Activated gamma-delta T cell (primary cell): ENCODE data around the gene PIWIL1.

Experiments
- DNase-seq: peaks from one replicate; lab custom pipeline; 2025; lab: John Stamatoyannopoulos, UW

Gene PIWIL1

DNA sequence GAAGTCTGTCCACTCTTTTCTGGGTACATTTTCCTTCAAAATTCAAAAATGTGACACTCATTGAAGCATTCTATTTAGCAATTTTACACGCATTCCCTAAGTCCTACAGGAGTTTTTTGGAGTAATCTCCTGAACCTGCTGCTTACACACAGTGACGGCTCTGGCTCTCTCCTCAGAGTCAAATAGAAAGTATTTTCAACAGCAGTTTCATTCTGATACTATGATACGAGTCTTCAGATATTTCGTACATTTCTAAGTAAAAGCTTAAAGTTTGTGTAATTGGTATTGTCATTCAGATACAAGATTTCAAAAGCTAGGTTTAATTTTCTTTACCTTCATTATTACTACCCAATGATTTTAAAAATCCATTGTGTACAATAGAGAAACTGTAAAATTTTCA is 36.4 kb downstream of the PIWIL1 start:
- DNase-seq, result no peak

- no peak for DNase-seq
Observed at GRCh38 chr12:130375296-130376287, 37.9 kb downstream of the PIWIL1 start.

GRCh38 chr12:130382818-130383217 is 45.1 kb downstream of the PIWIL1 start:
- DNase-seq, result no peak

DNA sequence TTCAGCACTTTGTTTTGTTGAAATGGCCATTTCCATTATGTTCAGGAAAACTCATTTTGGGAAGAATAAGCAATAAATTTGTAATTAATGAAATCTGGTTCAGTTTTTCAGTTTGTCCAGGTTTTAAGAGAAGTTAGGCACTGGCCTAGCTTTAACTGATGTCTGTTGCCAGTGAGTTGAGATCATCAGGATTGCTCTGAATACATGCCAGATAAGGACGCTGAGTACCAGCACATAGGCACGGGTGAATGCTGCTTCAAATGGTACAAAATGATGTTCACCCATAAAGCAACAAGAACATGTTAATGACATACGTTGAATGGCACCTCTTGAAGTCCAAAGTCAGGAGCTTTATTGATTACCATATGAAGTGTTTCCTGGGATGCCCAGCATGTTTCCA is 46.5 kb downstream of the PIWIL1 start:
- DNase-seq, result no peak

GRCh38 chr12:130385193-130385592 is 47.5 kb downstream of the PIWIL1 start:
- DNase-seq, result no peak

GRCh38 chr12:130391186-130391585 is 53.5 kb downstream of the PIWIL1 start:
- DNase-seq, result no peak

- no peak for DNase-seq
Observed at GRCh38 chr12:130394906-130395305, 57.2 kb downstream of the PIWIL1 start.

GRCh38 chr12:130396667-130397066 is 59.0 kb downstream of the PIWIL1 start:
- DNase-seq, result no peak

DNA sequence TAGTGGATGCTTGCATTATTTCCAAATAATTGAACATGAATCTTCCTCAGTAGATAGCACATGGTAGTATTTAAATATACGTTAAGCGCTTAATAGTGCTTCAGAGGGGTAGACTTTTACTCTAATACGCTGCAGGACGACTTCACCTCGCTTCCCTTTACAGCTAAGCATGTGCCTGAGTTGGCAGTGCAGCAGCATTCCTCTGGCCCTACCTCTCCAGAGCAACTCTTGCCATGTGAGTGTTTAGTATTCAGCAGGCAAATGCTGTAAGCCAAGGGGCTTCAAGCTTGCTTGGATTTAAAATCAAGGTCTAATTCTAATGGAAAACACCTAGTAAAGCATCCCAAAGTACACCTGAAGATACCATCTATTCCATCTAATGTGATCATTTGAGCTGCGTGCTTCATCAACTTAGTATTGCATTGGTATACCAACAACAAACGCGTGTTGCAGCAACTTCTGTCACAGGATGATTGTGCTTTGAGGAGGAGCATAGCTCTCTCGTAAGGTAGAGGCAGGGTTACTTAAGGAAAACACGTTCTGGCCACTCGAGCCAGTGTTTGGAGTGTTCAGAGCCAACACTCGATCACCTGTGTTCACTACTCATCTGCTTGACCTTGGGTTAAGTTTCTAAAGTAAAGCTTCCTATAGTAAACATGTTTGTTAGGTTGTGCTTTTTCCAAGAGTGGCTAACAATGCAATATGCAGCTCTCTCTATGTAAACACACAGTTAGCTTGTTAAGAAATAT is 60.6 kb downstream of the PIWIL1 start:
- DNase-seq, result no peak

- DNase-seq, result no peak
Observed at GRCh38 chr12:130401703-130402102, 64.0 kb downstream of the PIWIL1 start.

DNA sequence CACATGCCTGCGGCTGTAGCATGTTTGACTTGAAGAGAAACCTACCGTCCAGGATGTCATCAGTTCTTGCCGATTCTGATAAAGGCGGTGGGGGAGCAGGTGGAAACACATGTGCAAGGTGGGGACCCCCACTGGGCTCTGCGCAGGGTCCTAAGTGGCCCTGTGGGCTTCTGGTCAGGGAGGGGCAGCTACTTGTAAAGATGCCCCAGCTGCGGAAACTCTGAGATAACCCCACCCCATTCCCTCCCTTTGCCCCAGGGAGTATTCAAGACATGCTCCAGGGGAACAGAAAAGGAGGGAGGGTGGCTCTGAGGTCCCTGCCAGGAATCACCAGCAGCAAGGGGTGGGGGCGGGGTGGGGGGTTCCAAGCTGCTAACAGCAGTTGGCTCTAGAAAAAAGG is 67.6 kb downstream of the PIWIL1 start:
- DNase-seq, result no peak

- DNase-seq, result no peak
Observed at GRCh38 chr12:130412384-130412783, 74.7 kb downstream of the PIWIL1 start.

GRCh38 chr12:130413909-130414308 is 76.2 kb downstream of the PIWIL1 start:
- DNase-seq, result no peak

GRCh38 chr12:130414381-130414780 is 76.7 kb downstream of the PIWIL1 start:
- no peak for DNase-seq

- no peak for DNase-seq
Observed at GRCh38 chr12:130418251-130418650, 80.6 kb downstream of the PIWIL1 start.

DNA sequence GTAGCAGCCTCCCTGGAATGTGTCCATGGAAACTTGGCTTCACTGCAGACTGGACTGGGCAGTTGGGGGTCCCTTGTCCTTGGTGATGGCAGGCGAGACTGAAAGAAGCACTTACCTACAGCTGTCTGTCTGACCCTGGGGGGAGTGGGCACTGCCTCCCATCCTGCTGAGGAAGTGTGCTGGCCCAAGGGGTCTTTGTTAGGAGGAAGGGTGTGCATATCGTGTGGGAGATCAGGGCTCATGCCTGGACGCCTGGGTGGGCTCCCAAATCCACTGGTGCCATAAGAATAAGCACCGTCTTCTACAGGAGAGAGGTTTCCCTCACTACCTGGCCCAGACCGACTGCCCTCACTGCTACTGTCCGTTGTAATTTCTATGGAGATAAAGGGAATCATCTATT is 81.4 kb downstream of the PIWIL1 start:
- DNase-seq, result no peak

DNA sequence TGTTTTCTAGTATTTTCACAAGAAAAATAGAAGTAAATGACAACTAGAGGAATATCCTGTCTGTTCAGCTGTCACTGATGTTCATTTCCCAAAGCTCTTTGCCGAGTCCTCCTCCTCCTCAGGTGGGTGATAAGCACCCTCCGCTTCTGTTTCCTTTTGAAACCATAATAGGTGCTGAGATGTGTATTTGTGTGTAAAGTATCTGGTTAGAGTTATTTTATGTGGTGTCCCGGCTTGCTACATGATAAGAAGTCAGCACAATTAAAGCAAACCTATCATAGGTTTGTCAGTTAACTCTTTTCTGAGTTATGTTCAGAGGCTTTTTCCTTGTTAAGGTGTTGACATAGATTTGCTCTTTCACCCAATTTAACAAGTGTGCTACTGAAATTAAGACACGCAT is 82.4 kb downstream of the PIWIL1 start:
- DNase-seq, result no peak

GRCh38 chr12:130421896-130422295 is 84.2 kb downstream of the PIWIL1 start:
- no peak for DNase-seq
